GM21576 (cell line): ENCODE data around the gene RPS25.
"Not testable (repeated sequence)": the region's sequence is repeated elsewhere in the genome, so short reads cannot be mapped to it uniquely, and the experiment has no call there.

Experiments used
- ATAC-seq: cut with Tn5 transposase; IDR thresholded peaks from one replicate; pipeline ENCODE4 v1.9.1; 2021; ENCODE audit warnings: mild to moderate bottlenecking, moderate library complexity; ENCODE audit not compliant: unreplicated experiment

RPS25 gene

GRCh38 chr11:119018074-119018938, at the start of gene RPS25, which contains the start of gene TRAPPC4:
RPS25 (minus strand) TSS chr11:119018343; CDS start chr11:119018284, 59 bp downstream.
TRAPPC4 (plus strand) TSS chr11:119018766; CDS start chr11:119018796, 30 bp downstream.
- ATAC-seq: peak; percentile 76

- ATAC-seq: peak; percentile 96
Observed at GRCh38 chr11:119067371-119068222, 49.5 kb upstream of the RPS25 start, which contains the start of gene VPS11. VPS11 (plus strand) TSS chr11:119067818; CDS start chr11:119067824, 6 bp downstream.

GRCh38 chr11:119065369-119065768, 47.2 kb upstream of the RPS25 start:
- no peak for ATAC-seq

GRCh38 chr11:119062779-119063178, 44.6 kb upstream of the RPS25 start:
- ATAC-seq: no peak

GRCh38 chr11:119061256-119061655, 43.1 kb upstream of the RPS25 start:
- ATAC-seq: no peak

GRCh38 chr11:119059128-119059527, 41.0 kb upstream of the RPS25 start:
- not testable (repeated sequence) for ATAC-seq

GRCh38 chr11:119057000-119057769, 39.0 kb upstream of the RPS25 start, which contains the start of gene HYOU1:
HYOU1 (minus strand) TSS chr11:119057205; CDS start chr11:119056160, 1,045 bp downstream.
- peak; percentile 88 for ATAC-seq

- peak; percentile 5 for ATAC-seq
Observed at GRCh38 chr11:119056421-119056999, 38.4 kb upstream of the RPS25 start.

- ATAC-seq: no peak
Observed at GRCh38 chr11:119055901-119056300, 37.8 kb upstream of the RPS25 start.

- no peak for ATAC-seq
Observed at GRCh38 chr11:119054418-119054817, 36.3 kb upstream of the RPS25 start.

- ATAC-seq: no peak
Observed at GRCh38 chr11:119052163-119052814, 34.1 kb upstream of the RPS25 start.

GRCh38 chr11:119051440-119052162, 33.5 kb upstream of the RPS25 start:
- ATAC-seq: no peak

- ATAC-seq: no peak
Observed at GRCh38 chr11:119049081-119049480, 30.9 kb upstream of the RPS25 start.

GRCh38 chr11:119048644-119049043, 30.5 kb upstream of the RPS25 start:
- ATAC-seq: no peak

- ATAC-seq: no peak
Observed at GRCh38 chr11:119047205-119047604, 29.1 kb upstream of the RPS25 start.

- ATAC-seq: no peak
Observed at GRCh38 chr11:119046489-119046888, 28.3 kb upstream of the RPS25 start.

- no peak for ATAC-seq
Observed at GRCh38 chr11:119044708-119045107, 26.6 kb upstream of the RPS25 start.

GRCh38 chr11:119042927-119043326, 24.8 kb upstream of the RPS25 start:
- no peak for ATAC-seq
